Right lobe of liver (tissue), 4 donors: Measurements from ENCODE around the gene XNDC1N.

ENCODE experiments used
- POLR2A ChIP-seq: fragments of 450-650 bp; IDR thresholded peaks from one replicate; pipeline ENCODE4 v1.6.1; 2017; ENCODE audit warnings: antibody characterized with exemption, mild to moderate bottlenecking
- TF ChIP-seq, protein P1 (sequence below), 4 donors: fragments of 200-600 bp in 3 of 4; fragments of 450-650 bp in 1 of 4; IDR thresholded peaks; one replicate each; pipeline versions ENCODE4 v1.5.1 to v1.8.0; 2016 to 2022; ENCODE audit warnings: antibody characterized with exemption in 4 of 4, mild to moderate bottlenecking in 2 of 4
- donor health status: DM: no; HTN: no; CAD: no.
- donor health status: DM: no; HTN: no; CAD: no.
- donor health status: DM: no; HTN: yes; CAD: no.

DNA sequence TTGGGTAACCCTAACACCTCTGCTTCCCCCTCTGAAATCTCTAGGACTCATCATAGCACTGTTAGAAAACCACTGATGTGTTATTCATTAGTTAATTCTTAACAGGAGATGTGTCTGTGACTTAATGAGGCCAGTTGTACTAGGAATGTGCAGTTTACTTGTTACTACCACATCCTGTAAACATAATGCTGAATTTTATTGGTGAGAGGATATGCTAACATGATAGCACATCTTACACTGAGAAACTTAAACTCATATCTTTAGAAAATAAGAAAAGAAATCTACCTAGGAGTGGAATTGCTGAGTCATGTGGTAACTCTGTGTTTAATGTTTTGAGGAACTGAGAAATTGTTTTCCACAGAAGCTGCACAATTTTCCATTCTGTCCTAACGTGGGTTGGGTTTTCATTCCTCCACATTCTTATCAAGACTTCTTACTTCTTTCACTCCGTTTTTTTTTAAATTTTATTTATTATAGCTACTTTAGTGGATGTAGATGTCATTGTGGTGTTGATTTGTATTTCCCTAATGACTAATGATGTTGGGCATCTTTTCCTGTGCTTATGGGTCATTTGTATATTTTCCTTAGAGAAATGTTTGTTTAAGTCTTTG is 34.1 kb upstream of the XNDC1N start:
- TF ChIP-seq POLR2A, result no peak
- TF ChIP-seq, protein P1, sequence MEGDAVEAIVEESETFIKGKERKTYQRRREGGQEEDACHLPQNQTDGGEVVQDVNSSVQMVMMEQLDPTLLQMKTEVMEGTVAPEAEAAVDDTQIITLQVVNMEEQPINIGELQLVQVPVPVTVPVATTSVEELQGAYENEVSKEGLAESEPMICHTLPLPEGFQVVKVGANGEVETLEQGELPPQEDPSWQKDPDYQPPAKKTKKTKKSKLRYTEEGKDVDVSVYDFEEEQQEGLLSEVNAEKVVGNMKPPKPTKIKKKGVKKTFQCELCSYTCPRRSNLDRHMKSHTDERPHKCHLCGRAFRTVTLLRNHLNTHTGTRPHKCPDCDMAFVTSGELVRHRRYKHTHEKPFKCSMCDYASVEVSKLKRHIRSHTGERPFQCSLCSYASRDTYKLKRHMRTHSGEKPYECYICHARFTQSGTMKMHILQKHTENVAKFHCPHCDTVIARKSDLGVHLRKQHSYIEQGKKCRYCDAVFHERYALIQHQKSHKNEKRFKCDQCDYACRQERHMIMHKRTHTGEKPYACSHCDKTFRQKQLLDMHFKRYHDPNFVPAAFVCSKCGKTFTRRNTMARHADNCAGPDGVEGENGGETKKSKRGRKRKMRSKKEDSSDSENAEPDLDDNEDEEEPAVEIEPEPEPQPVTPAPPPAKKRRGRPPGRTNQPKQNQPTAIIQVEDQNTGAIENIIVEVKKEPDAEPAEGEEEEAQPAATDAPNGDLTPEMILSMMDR (IDR thresholded peaks at IDR 0.05), result no peak
